SKM-1 treated with dmso at 0.1 percent for 144 hours (cell line): Measurements from ENCODE around the gene LAMB4.

ENCODE experiments used
- DNase-seq: peaks from one replicate; lab custom pipeline; 2025; ENCODE audit not compliant: unreplicated experiment; lab: John Stamatoyannopoulos, UW

The LAMB4 gene, protein sequence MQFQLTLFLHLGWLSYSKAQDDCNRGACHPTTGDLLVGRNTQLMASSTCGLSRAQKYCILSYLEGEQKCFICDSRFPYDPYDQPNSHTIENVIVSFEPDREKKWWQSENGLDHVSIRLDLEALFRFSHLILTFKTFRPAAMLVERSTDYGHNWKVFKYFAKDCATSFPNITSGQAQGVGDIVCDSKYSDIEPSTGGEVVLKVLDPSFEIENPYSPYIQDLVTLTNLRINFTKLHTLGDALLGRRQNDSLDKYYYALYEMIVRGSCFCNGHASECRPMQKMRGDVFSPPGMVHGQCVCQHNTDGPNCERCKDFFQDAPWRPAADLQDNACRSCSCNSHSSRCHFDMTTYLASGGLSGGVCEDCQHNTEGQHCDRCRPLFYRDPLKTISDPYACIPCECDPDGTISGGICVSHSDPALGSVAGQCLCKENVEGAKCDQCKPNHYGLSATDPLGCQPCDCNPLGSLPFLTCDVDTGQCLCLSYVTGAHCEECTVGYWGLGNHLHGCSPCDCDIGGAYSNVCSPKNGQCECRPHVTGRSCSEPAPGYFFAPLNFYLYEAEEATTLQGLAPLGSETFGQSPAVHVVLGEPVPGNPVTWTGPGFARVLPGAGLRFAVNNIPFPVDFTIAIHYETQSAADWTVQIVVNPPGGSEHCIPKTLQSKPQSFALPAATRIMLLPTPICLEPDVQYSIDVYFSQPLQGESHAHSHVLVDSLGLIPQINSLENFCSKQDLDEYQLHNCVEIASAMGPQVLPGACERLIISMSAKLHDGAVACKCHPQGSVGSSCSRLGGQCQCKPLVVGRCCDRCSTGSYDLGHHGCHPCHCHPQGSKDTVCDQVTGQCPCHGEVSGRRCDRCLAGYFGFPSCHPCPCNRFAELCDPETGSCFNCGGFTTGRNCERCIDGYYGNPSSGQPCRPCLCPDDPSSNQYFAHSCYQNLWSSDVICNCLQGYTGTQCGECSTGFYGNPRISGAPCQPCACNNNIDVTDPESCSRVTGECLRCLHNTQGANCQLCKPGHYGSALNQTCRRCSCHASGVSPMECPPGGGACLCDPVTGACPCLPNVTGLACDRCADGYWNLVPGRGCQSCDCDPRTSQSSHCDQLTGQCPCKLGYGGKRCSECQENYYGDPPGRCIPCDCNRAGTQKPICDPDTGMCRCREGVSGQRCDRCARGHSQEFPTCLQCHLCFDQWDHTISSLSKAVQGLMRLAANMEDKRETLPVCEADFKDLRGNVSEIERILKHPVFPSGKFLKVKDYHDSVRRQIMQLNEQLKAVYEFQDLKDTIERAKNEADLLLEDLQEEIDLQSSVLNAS (N-terminal part only)

DNA sequence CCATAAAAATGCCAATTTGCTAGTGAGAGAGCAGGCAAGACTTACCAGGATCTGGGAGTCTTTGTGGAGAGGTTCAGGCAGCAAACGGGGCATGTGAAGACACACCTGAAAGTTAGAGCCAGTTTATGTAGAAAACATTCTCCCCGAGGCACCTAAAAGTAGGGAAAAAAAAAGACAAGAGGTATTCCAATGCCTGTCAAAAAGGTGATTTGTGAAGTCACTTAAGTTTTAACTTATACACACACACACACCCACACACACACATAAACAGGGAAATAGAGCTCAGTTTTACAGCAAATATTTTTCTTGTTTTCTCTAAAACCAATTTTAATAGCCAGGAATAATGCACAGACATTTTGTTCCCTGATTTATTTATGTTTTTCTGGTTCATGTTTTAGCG lies at the start of gene LAMB4:
Gene LAMB4, minus strand, starts transcription at position 101 of the 400 bp plus-strand sequence. CDS start 7,197 bp downstream, outside the sequence.
- DNase-seq = no peak

DNA sequence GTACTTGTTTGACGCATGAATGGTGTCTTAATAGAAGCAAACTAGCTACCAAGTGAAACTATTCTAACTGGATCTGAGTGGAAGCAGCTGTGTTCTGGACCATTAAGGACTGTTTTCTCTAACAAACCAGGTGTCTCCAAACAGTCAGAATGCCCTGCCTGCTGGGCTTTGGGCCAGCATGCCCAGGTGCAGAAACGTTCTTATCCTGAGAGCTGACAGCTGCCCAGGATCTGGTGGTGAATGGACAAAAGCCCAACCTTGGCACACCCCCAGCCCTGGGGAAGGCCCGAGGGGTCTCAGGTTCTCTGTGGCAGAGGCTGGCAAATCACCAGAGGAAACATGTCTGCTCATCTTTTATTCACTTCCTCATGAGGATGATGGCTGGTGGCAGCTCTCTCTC lies 48.2 kb upstream of the LAMB4 start:
- DNase-seq = no peak

DNA sequence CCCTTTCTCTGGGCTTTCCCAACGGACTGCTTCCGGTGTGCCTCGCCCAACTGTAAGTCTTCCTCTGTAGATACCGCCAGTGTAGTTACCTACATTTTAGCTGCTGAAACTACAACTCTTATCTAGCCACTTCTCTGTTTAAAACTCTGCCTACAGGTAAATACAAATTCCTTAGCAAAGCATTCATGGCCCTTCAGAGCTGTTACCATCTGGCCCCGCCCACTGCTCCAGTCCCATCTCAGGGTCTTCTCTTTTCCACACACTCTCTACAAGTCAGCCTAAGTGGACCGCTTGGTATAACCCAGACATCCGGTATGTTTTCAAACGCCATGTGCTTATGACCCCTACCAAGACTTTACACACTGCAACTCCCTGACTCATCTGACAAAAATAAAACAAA lies 41.0 kb upstream of the LAMB4 start:
- no peak for DNase-seq

DNA sequence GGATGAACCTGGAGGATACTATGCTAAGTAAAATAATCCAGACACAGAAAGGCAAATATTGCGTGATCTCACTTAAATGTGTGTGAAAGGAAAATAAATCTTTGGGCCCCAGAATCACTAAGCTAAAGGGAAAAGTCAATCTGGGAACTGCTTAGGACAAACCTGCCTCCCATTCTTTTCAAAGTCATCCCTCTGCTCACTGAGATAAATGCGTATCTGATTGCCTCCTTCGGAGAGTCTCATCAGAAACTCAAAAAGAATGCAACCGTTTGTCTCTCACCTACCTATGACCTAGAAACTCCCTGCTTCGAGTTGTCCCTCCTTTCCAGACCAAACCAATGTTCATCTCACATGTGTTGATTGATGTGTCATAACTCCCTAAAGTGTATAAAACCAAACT lies 40.1 kb upstream of the LAMB4 start:
- DNase-seq = no peak

DNA sequence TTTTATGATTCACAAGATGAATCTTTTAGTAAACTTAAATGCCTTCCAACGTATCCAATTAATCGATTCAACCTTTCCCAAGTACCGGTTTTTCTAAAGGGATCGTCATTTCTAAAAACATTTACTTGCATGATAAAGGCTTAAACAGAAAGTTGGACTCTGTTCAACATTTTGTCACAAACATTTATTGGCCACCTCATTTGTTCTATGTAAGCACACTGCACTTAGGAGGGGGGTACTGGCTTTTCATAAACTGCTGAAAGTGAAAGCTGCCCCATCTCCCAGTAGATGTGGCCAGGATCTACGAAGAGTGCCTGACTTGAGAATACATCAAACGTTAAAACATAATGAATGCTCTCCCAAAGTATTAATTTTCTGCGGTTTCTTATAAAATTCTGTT lies 37.3 kb upstream of the LAMB4 start:
- DNase-seq = no peak

DNA sequence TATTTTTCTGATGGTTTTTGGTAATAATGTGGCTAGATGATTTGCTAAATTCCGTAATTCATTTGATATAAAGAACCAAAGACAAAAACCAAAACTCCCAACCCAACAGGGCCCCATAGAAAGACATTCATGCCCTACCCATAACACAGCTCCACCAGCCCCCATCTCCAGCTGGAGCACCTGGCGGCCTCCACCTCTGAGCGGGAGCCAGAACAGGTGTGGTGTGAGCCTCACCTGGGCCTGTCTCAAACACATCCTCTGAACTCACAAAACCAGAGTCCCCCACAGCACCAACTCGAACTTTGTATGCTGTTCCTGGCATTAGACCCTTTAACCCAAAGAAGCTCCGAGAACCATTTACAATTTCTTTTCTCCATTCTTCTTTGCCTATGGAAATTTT lies 36.5 kb upstream of the LAMB4 start:
- DNase-seq = no peak

DNA sequence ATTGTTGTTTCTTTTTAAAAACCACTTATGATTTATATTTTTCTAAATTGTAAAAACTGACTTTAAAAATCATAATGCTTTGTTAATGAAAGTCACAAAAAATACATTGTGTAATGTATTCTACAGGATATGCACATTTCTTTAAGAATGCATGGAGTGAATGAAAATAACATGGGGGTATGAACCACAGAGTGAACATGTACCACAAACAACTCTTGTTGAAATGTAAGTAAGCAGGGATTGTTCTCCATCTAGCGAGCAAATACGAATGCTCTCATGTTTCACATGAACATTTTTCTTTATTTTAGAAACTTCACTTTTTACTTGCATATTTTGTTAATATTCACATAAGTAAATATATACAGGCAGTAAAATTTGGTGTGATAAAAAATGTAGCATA lies 35.6 kb upstream of the LAMB4 start:
- no peak for DNase-seq

DNA sequence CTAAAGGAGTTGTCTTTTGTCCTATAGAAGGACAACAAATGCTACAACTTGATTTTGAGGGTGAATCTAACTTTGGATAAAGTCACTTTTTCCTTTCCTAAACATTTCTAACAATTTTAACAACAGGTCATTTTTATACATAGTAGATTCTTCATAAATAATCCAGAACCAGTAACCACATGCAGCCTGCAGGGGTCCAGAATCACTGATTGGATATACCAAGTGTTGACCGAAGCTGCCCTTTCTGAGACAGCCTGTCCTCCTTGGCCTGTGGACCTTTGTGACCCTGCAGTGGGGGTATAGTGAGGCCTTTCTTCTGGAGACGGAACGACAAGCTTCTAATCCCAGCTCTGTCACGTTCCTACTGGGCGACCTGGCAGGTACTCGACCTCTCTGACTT lies 34.8 kb upstream of the LAMB4 start:
- no peak for DNase-seq

DNA sequence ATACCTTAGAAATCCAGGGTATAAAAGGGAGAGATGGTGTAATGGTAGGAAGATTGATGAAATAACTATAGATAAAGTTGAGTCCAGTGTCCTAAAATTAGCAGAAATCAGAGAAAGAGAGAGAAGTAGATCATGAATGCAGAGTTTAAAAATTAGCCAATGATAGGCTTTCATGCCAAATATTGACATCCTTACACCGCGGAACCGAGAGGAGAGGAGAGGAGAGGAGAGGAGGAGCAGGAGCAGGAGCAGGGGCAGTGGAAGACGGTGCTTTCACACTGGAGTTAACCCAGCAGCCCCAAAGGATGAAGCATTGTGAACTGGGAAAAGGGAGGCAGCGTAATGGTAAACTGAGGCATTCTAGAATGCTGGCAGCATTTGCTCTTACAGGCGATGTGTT lies 34.2 kb upstream of the LAMB4 start:
- DNase-seq = no peak

DNA sequence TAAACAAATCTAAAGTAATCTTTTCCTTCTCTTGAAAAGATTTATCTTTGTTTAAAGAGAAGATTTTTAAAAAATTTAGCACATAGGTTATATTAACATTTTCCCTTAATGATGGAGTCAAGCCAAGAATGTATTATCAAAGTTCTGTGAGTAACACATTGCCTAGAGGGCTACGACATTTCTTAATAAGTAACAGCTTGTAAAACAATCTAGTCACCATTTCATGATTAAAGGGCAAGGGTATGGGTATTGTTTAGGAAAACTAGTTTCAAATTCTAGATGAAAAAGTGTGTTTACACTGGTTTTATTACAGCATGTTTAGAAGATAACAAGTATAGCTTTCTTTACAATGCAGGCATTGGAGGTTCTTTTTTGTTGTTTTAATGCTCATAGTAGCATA lies 28.6 kb upstream of the LAMB4 start:
- DNase-seq = no peak

DNA sequence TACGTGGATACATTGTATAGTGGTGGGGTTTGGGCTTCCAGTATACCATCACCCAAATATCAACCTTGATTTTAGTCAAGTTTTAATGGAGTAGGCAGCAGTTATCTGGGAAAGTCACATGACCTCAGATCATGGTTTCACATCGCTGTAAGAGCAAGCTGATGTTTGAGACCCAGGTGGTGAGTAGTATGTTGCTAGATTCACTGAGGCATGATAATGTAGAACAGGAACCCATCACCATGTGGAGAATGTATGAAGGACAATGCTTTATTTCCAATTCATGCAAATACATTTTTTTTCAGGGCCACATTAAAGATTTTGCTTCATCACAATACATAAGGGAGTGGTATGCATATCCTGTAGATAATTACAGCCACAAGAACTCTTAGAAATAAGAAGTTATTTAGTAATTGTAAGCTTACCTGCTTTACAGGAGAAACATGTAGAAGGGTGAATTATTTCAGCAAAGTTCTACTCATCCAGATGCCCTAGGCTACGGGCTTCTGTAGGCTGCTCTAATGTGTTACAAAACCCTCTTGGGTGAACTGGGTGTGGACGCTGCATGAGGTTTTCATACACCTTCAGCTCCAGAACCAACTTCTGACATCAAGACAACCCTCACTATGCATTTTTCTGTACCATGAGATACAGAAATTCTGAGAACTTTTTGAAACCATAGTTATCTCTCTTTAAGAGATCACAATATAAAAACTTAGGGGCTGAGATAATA lies 27.6 kb upstream of the LAMB4 start:
- no peak for DNase-seq

DNA sequence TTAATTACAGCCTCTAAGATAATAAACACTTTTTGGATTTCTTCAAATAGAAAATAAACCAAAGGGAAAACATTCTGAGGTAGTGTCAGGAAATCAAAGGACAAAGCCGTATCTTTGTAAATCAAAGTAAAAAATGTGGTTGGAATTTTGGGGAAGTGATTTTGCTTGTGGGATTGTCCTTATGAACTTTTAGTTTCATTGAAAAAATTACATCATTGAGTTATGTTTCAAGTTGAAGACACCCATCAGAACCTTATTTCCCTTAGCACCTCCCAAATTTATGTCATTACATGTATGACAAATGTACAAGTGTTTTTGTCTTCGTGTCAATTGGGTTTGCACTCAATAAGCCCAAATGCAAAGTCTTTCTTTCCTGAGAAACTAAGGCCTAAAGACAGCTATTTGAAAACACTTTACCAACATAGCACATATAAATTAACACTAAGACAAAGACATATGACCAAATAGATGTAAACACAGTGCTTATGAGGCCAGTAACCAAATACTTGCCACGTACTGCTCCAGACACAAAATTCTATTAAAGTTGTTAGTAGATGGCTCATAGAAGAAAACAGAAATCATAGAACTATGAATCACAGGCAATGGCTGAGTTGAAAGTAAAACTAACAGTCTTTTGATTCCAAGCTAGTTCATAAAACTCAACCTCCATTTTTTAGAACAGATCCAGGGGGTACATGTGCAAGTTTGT lies 26.9 kb upstream of the LAMB4 start:
- DNase-seq = no peak

DNA sequence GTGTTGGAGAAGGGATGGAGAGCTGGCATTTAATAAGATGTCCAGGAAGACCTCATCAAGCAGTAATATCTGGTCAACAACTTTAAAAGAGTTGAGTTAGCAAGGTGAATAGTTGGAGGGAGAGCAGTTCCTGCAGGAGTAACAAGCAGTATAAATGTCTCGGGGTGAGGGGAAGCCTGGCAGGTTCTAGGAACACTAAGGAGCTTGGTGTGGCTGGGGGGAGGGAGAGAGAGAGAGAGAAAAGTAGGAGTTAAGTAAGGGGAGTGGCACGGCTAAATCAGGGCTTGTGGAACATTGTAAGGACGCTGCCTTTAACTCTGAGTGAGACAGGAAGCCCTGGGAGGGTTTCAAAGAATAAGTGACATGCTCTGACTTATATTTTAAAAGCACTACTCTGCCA lies 22.0 kb upstream of the LAMB4 start:
- DNase-seq = no peak

DNA sequence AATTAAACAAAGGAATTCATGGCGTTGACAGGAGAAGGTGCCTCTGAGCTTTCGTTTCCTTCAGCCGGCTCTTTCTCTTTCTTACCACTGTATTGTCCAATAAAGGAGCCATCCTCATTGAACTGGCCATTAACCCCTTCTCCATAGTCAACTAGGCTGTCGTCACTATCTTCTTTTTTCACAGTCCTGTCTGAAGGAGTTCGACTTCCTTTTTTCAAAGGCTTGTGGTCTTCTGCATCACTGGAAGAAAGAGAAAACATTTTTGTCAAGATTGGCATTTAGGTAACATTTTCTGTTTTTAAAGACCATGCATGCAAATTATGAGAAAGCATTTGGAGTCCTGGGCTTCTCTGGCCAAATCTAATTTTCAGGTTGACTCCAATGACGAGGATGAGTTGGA lies 19.7 kb upstream of the LAMB4 start:
- no peak for DNase-seq

DNA sequence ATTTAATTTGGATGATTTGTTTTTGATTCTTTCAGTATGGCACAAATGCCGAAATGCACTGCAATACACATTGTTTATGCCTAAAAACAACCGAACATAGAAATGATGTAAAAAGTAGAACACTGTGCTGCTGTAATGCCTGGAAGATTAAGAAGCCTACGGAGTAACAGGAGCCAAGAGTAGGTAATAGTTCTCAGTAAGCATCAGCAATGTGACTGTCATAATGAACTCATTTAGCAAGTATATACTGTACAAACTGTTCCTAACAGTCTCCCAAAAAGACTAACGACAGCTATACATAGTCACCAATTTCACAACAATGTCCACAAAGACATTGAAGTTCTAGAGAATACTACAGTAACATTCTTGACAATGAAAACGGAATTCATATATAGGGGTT lies 19.0 kb upstream of the LAMB4 start:
- no peak for DNase-seq

DNA sequence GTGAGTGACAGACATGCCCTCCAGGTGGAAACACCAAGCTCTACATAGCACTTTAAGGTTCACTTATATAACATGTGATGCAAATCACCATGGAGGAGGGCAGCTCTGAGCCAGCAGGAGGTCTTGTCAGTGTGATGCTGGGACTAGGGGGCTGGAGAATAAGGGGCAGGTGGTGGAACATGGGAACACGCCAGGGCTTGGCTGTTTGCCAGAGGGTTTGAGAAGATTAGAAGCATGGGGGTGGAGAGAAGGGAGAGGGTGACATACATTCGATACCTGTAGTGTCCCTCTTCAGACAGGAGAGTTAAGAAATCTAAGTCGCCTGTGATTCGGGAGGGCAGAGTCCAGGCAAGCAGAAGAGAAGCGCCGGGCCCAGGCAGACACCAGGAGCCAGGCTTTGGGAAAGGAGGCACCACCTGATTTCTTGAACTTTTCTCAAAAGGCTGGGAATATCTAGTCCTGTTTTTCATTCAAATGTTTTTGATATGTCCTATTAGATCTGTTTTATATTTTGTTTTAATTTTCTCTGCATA lies 16.9 kb upstream of the LAMB4 start:
- DNase-seq = no peak

DNA sequence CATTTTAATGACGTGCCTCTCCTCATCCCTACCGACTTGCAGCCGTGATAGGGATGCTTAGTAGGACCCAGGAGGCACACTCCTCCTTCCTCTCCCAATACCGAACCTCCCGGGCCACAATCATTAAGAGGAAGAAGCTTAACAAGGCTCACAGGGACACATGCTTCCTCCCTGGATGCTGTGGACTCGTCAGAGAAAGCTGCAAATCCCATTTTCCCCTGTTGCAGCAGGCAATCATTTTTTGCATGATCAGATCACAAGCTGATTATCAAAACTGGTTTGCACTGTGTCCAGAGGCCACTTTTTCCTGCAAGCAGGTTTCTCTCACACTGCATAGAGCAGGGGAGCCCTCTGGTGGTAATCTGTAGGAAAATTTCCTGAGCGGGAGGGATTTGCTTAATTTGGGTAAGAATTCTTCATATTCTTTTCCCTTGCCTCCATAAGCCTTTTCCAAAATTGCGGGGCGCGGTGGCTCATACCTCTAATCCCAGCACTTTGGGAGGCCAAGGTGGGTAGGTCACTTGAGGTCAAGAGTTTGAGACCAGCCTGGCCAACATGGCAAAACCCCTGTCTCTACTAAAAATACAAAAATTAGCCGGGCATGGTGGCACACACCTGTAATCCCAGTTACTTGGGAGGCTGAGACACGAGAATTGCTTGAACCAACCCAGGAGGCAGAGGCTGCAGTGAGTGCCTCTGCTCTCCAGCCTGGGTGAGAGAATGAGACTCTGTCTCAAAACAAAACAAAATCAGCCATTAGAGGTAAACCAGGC lies 16.1 kb upstream of the LAMB4 start:
- peak; percentile 59 for DNase-seq

DNA sequence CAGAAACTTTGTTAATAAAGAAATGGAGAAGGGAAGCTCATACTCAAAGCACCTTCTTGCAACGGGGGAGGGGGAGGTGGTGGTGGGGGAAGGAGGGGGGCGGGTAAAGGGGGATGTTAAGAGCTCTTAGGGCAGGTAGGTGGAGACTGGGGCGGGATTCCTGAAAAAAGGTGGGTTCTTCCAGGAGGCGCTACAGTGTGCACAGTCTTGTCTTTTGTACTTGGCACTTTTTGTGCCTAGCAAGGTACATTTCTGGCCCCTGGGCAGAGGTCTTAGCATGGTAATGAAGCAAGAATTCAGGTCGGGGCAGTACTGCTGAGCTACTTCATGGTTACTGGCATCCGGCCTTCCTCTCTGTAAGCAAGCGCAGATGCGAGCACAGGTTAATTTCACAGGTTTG lies 15.2 kb upstream of the LAMB4 start:
- no peak for DNase-seq

DNA sequence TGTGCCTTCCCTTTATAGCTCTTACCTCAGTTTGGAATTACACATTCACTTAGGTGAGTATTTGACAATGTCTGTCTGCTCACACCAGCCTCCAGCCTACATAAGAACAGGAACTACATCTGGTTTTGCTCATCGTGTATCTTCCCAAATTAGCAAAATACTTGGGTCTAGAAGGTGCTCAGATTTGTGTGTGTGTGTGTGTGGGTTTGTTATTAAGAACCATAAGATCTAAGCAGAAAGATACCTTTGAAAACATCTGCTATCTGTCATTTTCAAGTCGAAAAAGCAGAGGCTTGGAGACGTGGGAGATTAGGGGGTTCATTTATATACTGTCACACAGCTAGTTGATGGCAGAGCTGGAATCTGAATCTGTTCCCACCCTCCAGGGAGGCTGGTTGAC lies 14.8 kb upstream of the LAMB4 start:
- DNase-seq = no peak
